Measurements from ENCODE around the gene KDF1. TPM values are rescaled to one million over a fixed set of nuclear protein-coding genes. Genes with fewer than 3 reads are reported as not detected.

KDF1 gene
- total RNA-seq, 1 donor from 2014 or later, result 0.21 TPM

DNA sequence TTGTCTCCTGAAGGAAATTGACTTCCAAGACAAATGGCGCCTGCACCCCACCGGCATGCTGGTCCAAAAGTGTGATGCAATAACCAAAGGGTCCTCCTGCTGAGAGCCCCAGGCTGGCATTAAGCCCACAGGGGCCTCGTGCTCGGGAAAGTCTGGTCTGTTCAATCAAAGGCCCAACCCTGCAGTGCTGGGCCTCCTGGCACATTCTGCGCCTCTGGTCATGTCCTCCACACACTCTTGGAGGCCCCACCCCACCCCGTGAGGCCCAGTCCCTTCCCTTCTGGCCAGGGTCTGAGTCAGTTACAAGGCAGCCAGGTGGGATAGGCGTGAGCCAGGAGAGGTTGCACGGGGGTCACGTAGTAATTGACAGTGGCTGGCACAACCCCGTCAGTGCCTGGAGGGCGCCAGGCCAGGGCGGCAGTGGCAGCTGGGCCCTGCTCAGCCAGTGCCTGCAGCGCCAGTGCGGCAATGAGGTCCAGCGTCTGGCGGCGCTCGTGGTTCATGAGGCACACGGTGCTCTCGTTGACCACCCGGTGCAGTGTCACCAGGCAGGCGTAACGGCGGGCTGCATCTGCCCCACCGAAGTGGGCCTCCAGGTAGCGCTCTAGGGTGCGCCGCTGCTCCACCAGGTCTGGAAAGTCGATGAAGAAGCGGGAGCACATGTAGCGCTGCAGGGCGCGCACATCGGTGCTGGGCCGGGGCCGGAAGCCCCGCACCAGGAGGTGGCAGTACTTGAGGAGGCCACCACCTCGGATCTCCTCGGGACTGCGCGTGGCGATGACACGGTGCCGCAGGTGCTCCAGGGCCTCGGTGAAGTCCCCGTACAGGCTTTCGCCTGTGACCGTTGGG, 45.6 kb upstream of the KDF1 start:
- no peak for TF ChIP-seq CTCF (IDR thresholded peaks at IDR 0.05; ENCODE audit: unreplicated experiment)
- peaks cover 1% of the 10 kb centered on the region for H3K27me3 Mint-ChIP-seq (ENCODE audit: unreplicated experiment)
- H3K27ac Mint-ChIP-seq (ENCODE audit: unreplicated experiment), result no peak overlapping the region
- H3K9me3 Mint-ChIP-seq (ENCODE audit: unreplicated experiment), result no peaks in the 10 kb centered on the region
- H3K4me3 Mint-ChIP-seq (ENCODE audit: unreplicated experiment), result no peak overlapping the region
- DNase-seq (ENCODE audit: low spot score), result no peak
- peaks cover 4% of the 10 kb centered on the region for H3K4me1 Mint-ChIP-seq (ENCODE audit: unreplicated experiment)
- no peaks in the 10 kb centered on the region for H3K36me3 Mint-ChIP-seq (ENCODE audit: low read depth, unreplicated experiment)

GRCh38 chr1:27005166-27005530, 44.9 kb upstream of the KDF1 start:
- TF ChIP-seq CTCF (IDR thresholded peaks at IDR 0.05; ENCODE audit: unreplicated experiment), result no peak
- Mint-ChIP-seq H3K9me3 (ENCODE audit: unreplicated experiment) (no peaks in the 10 kb centered on the region), H3K4me1 (ENCODE audit: unreplicated experiment) (peaks cover 8% of the 10 kb centered on the region), H3K27me3 (ENCODE audit: unreplicated experiment) (peaks cover 1% of the 10 kb centered on the region), H3K4me3 (ENCODE audit: unreplicated experiment) (no peak overlapping the region), H3K27ac (ENCODE audit: unreplicated experiment) (no peak overlapping the region), H3K36me3 (ENCODE audit: low read depth, unreplicated experiment) (no peaks in the 10 kb centered on the region)
- no peak for DNase-seq (ENCODE audit: low spot score)

DNA sequence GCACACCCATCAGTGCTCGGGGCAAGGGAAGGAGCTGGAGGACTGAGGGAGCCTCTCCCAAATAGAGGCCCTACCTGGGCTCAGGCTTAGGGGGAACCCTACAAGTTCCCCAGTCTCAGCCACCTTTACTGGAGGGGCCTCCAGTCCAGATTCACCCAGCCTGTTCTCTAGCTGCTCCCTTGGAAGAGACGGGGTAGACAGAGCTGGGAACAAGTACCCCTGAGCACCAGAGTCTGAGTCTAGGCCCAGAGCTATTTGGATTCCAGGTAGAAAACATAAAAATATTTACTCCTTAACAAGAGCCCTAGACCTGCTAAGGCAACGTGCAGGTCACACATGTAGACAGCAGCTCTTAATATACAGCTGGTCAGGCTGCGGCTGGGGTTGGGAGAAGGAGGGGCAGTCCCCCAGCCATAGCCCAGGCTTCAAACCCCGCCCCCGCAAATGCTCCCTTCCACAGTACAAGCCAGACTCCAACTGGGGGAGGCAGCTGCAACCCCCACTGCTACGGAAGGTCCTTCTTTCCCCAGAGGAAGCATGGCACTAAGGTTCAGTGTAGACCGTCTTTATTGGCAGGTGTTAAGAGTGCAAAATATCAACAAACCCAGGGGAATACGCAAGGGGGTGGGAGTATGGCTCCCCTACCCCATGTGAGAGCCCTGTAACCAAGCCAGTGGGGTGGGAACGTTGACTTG, 44.4 kb upstream of the KDF1 start:
- no peak overlapping the region for H3K27ac Mint-ChIP-seq (ENCODE audit: unreplicated experiment)
- H3K9me3 Mint-ChIP-seq (ENCODE audit: unreplicated experiment), result no peaks in the 10 kb centered on the region
- H3K4me1 Mint-ChIP-seq (ENCODE audit: unreplicated experiment), result peaks cover 8% of the 10 kb centered on the region
- no peak for DNase-seq (ENCODE audit: low spot score)
- H3K36me3 Mint-ChIP-seq (ENCODE audit: low read depth, unreplicated experiment), result no peaks in the 10 kb centered on the region
- no peak for TF ChIP-seq CTCF (IDR thresholded peaks at IDR 0.05; ENCODE audit: unreplicated experiment)
- peaks cover 1% of the 10 kb centered on the region for H3K27me3 Mint-ChIP-seq (ENCODE audit: unreplicated experiment)
- H3K4me3 Mint-ChIP-seq (ENCODE audit: unreplicated experiment), result no peak overlapping the region

DNA sequence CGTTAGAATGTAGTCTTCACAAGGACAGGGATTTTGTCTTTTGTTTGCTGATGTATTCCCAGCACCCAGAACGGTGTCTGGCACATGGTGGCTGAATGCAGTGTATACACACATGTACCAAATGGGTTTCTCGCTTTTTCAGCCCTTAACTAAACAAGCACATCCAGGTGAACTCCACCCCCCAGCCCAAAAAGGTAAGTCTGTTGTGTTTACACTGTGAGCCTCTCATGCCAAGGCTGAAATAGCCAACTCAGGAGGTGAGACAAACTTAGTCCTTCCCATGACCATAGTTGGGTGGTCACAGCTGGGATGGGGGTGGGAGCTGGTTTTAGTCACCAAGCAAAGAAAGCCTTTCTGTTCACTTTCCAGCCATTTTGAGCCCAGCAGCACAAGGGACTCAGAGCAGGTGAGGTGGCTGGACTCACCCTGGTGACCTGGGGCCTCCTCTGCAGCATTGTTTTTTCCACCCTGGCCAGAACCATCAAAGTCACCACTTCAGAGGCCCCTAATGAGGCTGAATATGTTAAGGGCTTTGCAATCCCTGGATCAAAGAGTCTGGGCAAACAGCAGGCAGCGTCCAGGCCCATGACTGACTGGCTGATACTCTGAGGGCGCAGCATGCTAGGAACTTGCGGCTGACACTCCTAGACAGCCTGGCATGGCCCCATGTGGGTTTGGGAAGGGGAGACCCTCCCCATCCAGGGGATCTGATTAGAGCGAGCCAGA, 43.6 kb upstream of the KDF1 start:
- Mint-ChIP-seq H3K4me1 (ENCODE audit: unreplicated experiment) (peaks cover 8% of the 10 kb centered on the region), H3K27me3 (ENCODE audit: unreplicated experiment) (peaks cover 1% of the 10 kb centered on the region), H3K27ac (ENCODE audit: unreplicated experiment) (no peak overlapping the region), H3K36me3 (ENCODE audit: low read depth, unreplicated experiment) (no peaks in the 10 kb centered on the region), H3K4me3 (ENCODE audit: unreplicated experiment) (no peak overlapping the region), H3K9me3 (ENCODE audit: unreplicated experiment) (no peaks in the 10 kb centered on the region)
- TF ChIP-seq CTCF (IDR thresholded peaks at IDR 0.05; ENCODE audit: unreplicated experiment), result no peak
- no peak for DNase-seq (ENCODE audit: low spot score)

Data from endothelial cell (in vitro differentiated cells).